ENCODE data around the gene AP1G1.
A peak's percentile ranks its signal among the peaks of the same experiment; 100 is the strongest.

Gene AP1G1

DNA sequence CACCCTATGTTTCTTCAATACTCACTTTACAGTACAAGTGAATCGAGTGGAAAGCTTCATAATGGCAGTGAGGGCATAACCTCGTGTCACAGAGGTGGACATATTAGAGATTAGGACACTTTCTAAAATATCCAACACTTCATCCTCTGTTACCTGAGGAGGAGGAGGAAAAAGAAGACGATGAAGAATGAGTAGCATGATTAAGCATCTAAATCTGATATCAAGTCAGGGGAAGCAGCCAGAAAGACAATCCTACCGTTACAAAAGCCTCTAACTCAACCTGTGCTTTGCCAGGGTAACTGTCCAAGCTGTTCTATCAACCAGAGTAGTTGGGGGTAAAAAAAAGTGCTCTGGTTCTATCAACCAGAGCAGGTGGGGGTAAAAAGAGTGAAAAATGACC is 60.4 kb downstream of the AP1G1 start:
- no peak for DNase-seq

DNA sequence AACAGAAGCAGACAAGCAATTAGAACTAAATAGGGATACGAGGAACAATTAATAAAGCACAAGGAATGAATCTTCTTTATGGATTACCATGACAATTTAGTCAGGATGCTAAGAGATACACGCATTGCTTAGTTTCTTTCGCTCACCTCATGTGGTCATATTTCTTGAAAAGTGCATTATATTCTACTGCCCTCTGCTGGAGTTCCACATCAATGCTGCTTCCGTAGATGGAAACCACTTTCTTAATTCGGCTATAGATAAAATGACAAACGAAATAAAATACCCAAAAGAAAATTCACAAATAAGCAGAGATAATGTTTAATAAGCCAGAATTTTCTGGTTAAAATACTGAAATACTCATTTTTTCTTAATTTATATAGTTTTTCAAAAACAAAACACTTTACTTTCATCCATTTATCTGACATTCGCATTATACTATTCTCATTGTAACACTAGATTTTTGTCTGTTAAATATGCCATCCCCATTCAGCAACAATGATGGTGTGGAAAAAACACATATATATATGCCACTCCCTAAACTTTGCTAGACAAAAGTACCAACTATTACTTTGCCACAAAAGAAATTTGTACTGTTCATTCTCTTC is 62.1 kb downstream of the AP1G1 start:
- DNase-seq, result no peak

DNA sequence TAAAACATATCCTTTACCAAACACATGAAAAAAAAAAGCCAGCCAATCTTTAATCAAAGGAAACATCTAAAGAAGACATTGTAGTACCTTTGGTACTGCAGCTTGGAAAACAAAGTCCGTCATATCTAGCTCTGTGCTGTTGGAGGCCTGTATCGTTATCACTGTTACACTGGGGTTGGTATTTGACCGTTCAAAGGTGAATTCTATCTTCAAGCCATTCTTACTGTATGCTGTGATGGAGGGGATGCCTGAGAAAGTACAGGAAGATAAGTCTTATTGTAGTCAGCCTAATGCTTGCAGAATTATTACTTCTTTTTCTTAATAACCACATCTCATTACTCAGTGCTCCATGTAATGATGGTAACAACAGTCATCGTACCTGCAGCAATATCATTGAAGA is 69.8 kb downstream of the AP1G1 start:
- DNase-seq, result no peak

DNA sequence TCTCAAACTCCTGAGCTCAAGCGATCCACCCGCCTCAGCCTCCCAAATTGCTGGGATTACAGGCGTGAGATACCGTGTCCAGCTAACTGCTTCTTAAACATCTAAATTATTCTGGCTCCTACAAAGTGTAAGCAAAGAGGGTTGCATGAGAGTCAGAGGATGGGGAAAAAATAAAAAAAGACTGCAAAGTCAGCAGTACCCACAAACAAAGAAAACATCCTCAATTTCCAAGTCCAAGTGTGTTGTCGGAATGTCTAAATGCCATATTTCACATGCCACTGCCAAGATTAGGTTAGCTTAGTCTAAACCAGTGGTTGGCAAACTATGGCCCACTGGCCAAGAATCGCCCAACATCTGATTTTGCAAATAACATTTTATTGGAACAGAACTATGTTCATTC is 71.1 kb downstream of the AP1G1 start:
- no peak for DNase-seq

GRCh38 chr16:71734511-71734910 is 74.1 kb downstream of the AP1G1 start:
- no peak for DNase-seq

DNA sequence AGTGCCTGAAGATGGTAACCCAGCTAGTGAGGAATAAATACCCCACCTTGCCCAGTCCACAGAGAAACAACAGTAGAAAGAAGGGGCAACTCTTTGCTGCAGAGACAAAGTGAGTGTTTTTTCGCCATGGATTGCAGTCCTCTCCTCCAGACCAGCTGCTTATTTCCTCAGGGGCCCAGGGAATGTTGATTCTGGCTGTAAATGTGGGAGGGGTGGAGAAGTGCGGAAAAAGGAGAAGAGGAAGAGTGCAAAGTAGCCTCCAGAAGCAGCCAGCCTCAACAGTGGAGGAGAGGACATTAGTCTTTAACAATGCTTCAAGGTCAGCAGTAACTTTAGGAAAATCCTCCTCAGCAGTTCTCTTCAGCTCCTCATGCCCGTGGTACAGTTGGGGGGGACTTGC is 76.0 kb downstream of the AP1G1 start:
- no peak for DNase-seq

DNA sequence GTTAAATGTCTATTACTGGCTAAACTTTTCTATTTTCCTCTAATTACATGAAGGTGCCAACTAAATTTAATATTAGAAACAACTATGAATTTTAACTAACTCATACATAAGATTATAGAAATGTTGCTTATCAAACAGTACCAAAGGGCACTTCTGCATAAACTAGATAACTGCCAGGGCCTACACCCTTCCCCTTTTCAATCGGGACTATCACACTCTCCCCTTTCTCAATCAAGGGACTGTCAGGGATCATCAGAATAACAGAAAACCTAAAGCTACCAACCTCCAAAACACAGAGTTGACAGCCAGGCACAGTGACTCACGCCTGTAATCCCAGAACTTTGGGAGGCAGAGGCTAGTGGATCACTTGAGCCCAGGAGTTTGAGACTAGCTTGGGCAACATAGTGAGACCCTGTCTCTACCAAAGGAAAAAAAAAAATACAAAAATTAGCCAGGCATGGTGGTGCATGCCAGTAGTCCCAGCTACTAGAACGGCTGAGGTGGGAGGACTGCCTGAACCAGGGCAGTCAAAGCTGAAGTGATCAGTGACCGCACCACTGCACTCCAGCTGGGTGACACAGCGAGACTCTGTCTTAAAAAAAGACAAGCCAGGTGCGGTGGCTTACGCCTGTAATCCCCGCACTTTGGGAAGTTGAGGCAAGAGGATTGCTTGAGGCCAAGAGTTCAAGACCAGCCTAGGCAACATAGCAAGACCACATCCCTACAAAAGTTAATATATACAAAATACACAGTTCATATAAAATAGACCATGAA is 80.9 kb downstream of the AP1G1 start:
- DNase-seq, result no peak

- DNase-seq, result no peak
These were observed 81.9 kb downstream of the AP1G1 start for GRCh38 chr16:71726476-71727315.

DNA sequence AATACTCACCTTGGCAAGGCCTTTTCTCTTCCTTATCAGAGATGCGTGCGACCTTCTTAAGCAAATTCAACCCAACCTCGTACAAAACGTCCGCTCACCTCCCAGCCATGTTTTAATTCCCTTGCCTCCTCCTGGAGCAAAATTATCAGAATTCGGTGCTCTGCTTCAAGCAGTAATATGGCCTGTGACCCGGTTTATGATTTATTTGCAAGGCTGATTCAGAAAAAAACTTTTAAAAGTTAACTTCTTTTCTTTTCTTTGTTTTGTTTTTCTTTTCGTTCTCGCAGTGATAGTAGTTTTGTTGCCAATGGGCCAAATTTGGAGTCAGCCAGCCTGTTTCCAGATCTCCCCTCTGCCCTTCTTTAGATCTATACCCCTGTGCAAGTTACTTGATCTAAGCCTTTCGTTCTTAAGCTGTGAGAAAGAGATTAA is 84.3 kb downstream of the AP1G1 start, which contains the start of gene PHLPP2:
Gene PHLPP2 (minus strand): TSS at position 382 of the 432 bp plus-strand sequence. CDS start 9,906 bp downstream, outside the sequence.
- DNase-seq, result no peak

DNA sequence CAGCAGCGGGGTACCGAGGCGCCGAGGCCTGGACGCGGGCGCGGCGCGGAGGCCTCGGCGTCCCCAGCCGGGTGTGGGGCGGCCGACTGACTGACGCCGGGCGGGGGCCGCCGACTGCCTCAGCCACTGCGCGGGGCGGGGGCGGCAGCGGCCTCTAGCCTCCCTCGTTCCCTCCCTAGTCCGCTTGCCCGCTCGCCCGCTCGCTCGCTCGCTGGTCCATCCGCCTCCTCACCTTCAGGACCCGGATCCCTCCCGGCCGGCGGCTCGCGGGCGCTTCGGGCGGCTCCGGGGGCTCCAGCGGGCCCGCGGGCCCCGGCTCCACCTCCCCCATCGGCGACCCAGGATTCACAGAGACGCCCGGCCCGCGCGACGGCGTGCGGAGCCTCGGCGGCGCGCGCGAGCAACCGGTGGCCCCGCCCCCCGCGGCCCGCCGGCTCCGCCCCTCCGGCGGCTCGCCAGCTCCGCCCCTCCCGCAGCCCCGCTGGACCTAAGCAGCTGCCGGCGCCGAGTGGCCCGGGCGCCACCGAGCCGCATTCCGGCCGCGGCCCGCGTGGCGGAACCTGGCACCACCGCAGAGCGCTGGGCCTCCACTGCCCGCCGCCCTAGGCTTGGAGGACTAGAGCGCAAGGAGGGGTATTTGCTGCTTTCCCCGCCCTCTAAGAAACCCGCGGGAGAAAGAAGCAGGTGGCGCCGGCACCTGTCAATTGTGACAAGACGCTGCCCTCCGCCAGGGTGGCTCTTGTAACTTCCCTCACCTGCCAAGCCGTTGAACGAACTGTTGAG is 84.9 kb downstream of the AP1G1 start:
- DNase-seq, result peak; percentile 78

DNA sequence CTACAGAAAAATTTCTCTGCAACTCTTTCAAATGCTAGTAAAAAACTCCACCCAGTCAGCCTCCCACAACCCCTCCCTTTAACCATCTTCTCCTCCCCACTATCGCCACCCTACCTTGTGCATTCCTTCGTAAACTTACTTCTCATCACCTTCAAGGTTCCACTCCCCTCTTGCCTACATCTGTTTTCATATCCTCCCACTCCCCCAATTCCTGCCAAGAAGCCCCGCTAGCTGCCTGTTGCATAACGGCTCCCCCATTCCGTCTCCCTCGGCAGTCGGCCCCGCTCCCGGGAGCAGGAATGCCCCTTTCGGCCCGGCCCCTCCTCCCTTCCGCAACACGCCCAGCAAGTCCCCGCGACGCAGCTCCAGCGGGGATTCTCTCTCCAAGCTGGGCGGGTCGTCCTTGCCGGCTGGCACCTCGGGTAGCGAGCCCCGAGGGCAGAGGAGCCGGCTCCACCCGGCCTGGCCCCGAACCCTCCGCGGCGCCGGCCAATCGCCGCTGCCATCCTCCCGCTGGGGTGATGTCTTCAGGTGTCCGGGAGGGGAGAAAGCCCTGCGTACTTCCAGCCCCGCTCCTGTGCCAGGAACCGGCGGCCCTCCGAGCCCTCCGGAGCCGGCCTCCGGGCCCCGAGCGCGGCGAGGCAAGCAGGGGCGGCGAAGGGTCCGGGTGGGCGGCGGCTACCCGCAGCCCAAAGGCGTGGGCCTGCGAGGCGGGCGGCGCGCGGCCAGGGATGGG is 85.7 kb downstream of the AP1G1 start:
- DNase-seq, result peak; percentile 51

DNA sequence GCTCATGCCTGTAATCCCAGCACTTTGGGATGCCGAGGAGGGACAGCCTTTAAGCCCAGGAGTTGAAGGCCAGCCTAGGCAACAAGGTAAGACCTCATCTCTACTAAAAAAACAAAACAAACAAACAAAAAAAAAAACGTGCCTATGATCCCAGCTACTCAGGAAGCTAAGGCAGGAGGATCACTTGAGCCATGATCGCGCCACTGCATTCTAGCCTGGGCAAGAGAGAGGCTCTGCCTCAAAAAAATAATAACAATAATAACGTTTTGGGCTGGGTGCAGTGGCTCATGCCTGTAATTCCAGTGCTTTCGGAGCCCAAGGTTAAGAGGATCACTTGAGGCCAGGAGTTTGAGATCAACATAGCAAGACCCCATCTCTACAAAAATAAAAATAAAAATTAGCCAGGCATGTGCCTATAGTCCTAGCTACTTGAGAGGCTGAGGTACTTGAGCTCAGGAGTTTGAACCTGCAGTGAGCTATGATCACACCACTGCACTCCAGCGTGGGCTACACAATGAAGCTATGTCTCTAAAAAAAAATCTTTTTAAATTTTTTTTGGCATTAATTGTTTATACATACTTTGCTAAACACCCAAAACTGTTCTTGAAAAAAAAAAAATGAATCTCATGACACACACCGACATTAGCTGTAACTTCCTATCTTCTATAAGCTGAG is 87.4 kb downstream of the AP1G1 start:
- DNase-seq, result no peak

GRCh38 chr16:71712501-71712900 is 96.1 kb downstream of the AP1G1 start:
- no peak for DNase-seq

DNA sequence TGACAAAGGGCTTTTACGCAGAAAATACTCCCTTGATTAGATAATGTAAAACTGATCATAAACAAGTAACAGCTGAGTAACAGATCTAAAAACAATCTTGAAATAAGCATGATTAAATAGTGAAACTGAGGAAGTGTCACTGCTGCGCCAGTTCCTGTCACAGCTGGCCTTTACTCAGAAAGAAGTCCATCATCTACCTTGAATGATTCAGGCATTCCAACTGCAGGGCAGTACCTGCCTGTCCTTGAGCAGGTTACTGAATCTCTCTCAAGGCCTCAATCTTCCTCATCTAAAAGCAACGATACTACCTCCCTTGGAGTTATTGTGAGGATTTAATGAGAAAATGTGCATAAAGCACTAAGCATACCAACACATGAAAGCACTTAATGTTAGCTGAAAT is 96.8 kb downstream of the AP1G1 start:
- no peak for DNase-seq

- no peak for DNase-seq
These were observed 99.3 kb downstream of the AP1G1 start for GRCh38 chr16:71709229-71709781.

DNA sequence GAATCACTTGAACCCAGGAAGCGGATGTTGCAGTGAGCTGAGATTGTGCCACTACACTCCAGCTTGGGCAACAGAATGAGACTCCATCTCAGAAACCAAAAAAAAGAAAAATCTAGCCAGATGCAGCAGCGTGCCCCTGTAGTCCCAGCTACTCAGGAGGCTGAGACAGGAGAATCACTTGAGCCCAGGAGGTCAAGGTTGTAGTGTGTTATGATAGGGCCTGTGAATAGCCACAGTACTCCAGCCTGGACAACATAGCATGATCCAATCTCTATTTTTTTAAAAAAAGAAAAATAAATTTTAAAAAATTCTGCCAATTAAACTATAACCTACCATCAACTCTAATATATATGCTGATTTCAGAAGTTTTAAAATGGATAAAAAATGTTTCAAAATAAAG is 99.9 kb downstream of the AP1G1 start:
- no peak for DNase-seq

GRCh38 chr16:71707199-71707598 is 101.4 kb downstream of the AP1G1 start:
- no peak for DNase-seq

DNA sequence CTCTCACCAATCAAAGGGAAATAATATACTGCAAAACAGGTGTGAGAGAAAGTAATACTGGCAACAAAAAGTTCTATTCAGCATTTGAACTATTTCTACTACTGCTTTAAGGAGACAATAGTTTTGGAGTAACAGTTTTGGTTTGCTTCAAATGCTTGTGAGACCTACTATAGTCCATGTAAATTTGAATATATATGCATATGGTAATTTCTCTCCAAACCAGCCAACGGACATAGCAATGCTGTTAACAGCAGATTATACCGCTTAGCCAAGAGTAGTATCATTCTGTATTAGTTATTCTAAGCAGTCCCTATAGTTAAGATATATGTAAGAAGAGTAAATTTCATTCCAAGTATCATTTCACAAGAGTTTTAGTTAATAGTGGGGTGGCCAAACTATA is 102.6 kb downstream of the AP1G1 start:
- no peak for DNase-seq

DNA sequence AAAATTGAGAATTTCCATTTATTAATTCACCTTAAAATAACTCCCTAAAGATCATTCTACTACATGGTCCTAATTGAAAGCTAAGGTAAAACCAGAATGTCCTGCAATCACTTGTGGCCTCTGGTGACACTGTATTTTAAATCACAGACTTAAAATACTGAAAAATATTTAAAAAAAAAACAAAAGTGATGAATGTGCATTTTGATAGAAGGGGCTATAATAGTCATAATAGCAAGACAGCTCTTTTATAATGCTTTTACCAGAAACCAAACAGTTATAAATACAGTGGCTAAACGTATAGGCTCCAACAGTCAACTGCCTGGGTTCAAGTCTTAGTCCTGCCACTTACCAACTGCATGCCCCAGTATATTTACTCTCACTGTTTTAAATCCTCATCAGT is 105.3 kb downstream of the AP1G1 start:
- no peak for DNase-seq

- no peak for DNase-seq
These were observed 107.8 kb downstream of the AP1G1 start for GRCh38 chr16:71700831-71701230.

DNA sequence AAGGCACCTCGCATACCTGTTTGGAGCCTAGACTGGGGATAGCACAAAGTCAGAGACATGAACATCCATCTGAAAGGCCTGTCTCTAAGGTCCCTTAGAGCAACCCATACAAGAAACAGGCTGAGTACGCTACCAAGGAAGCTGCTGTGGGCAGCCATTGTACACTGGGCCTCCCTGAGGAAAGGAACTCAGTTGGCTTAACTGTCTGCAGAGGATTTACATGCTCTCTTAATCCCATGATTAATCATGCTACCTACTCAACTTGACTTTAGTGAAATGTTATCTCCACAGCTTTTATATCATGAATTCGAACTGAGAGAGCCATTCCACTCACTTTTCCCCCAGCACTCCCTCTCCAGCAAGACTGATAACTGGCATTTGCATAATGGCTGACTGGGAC is 110.1 kb downstream of the AP1G1 start:
- no peak for DNase-seq

All from stimulated activated CD4-positive, alpha-beta T cell treated with anti-CD3 and anti-CD28 coated beads, Interleukin-12 subunit alpha, Interleukin-12 subunit beta, amount 100 ng/mL, for 4 hours (primary cell).